SK-N-MC (cell line): ENCODE measurements around the gene EPHB3.

Source experiments
- DNase-seq: peaks from one replicate; pipeline ENCODE4 v3.0.0-alpha.2; 2011; ENCODE audit warnings: low read depth, low spot score
- H3K27ac ChIP-seq: fragments of 200-600 bp; sonication (generic); 2 replicates; pipeline ENCODE4 v1.5.1; 2016; ENCODE audit warnings: mixed run types
- H3K36me3 ChIP-seq: fragments of 200-600 bp; sonication (generic); 2 replicates; pipeline ENCODE4 v1.6.1; 2017; ENCODE audit warnings: antibody characterized with exemption, low read length, mixed read lengths; ENCODE audit not compliant: insufficient read depth
- H3K4me3 ChIP-seq: fragments of 200-600 bp; sonication (generic); 2 replicates; pipeline ENCODE4 v1.5.1; 2016
- H3K9ac ChIP-seq: fragments of 200-600 bp; sonication (generic); 2 replicates; pipeline ENCODE4 v1.8.0; 2017; ENCODE audit warnings: mixed run types, mixed read lengths; ENCODE audit not compliant: insufficient read length
- H3K9me3 ChIP-seq: fragments of 200-600 bp; sonication (generic); 2 replicates; pipeline ENCODE4 v1.6.1; 2017; ENCODE audit warnings: low read depth, mild to moderate bottlenecking, antibody characterized with exemption, low read length, moderate library complexity, mixed read lengths
- EZH2 ChIP-seq: fragments of 200-600 bp; sonication (generic); IDR thresholded peaks from one replicate; pipeline ENCODE4 v1.6.1; 2017; ENCODE audit warnings: antibody characterized with exemption
- FOXP2 ChIP-seq: optimal IDR thresholded peaks from 2 replicates; pipeline ENCODE3; 2011; ENCODE audit warnings: mild to moderate bottlenecking, moderate library complexity; ENCODE audit not compliant: insufficient read depth; ENCODE audit errors: extremely low read length, control extremely low read depth
- POLR2AphosphoS5 ChIP-seq: IDR thresholded peaks from 2 replicates; pipeline ENCODE4 v1.6.1; 2012; ENCODE audit warnings: mild to moderate bottlenecking, low read depth, low read length, borderline replicate concordance

Gene EPHB3

GRCh38 chr3:184551614-184552256 is 9.8 kb upstream of the EPHB3 start:
- Histone ChIP-seq H3K9ac (no peak overlapping the region), H3K9me3 (no peaks in the 10 kb centered on the region), H3K36me3 (no peaks in the 10 kb centered on the region), H3K4me3 (no peak overlapping the region), H3K27ac (no peak overlapping the region)
- TF ChIP-seq POLR2AphosphoS5 = no peak
- no peak for TF ChIP-seq EZH2
- TF ChIP-seq FOXP2 = no peak
- DNase-seq = no peak

DNA sequence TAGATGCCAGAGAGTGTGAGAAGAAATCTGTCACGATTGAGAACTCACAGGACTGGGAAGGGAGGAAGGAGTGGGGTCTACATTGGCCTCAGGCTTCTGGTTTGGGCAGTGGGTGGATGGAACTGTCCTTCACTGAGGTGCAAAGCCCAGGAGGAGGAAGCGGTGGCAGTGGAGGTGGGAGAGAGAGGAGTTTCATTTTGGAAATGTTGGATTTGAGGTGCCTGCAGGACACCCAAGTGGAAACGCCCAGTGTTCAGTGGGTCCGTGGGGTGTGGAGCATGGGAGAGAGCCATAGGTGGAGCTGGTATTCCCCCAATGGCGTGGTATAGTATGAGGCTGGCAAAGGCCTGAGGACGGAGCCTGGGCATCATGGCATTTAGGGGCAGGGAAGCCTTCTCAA is 9.3 kb upstream of the EPHB3 start:
- no peak overlapping the region for H3K9ac ChIP-seq
- H3K4me3 ChIP-seq = no peak overlapping the region
- no peaks in the 10 kb centered on the region for H3K36me3 ChIP-seq
- DNase-seq = no peak
- H3K9me3 ChIP-seq = no peaks in the 10 kb centered on the region
- H3K27ac ChIP-seq = no peak overlapping the region
- no peak for TF ChIP-seq EZH2
- TF ChIP-seq FOXP2 = no peak
- TF ChIP-seq POLR2AphosphoS5 = no peak

GRCh38 chr3:184552863-184553262 is 8.7 kb upstream of the EPHB3 start:
- no peaks in the 10 kb centered on the region for H3K36me3 ChIP-seq
- DNase-seq = no peak
- no peak for TF ChIP-seq FOXP2
- TF ChIP-seq POLR2AphosphoS5 = no peak
- no peak for TF ChIP-seq EZH2

DNA sequence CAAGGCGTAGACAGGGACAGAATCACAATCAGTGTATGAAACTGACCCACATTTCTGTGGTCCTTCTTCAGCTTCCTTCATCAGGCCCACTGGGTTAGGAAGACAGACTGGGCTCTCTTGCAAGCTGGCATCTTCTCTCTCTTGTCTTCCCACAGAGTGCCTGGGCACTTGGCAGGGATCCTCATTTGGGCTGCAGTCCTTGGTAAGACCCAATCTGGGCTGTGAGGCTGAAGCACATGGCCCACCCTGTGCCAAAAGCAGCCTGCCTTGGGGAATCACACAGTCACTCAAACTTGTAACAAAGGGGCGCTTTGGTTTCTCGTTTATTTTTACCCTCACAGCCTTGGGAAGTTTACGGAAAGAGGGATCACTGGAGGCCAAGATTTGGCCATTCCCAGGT is 8.2 kb upstream of the EPHB3 start:
- Histone ChIP-seq H3K36me3 (no peaks in the 10 kb centered on the region), H3K9me3 (no peaks in the 10 kb centered on the region), H3K27ac (no peak overlapping the region), H3K4me3 (no peak overlapping the region), H3K9ac (no peak overlapping the region)
- TF ChIP-seq EZH2 (no peak), POLR2AphosphoS5 (no peak), FOXP2 (no peak)
- DNase-seq = no peak

More at GRCh38 chr3:184552863-184553262, 8.7 kb upstream of the EPHB3 start:
- no peaks in the 10 kb centered on the region for H3K9me3 ChIP-seq
- no peak overlapping the region for H3K27ac ChIP-seq
- H3K9ac ChIP-seq = no peak overlapping the region
- no peak overlapping the region for H3K4me3 ChIP-seq

DNA sequence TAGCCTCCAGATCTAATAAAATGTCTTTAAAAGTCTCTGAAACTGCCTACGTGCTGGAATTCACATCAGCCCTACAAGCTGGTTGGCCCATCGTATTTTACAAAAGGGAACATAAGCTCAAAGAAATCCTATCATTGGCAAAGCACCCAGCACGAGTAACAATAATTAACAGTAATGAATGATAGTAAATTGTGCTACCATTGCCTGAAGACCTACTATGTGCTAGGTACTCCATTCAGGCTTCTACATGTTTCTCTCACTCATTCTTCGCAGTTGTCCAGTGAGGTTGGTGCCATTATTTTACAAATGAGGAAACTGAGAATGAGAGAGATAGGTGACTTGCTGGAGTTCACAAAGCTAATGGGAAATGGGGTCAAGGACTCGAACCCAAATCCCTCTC is 7.1 kb upstream of the EPHB3 start:
- no peak for TF ChIP-seq EZH2
- TF ChIP-seq POLR2AphosphoS5 = no peak
- no peak for TF ChIP-seq FOXP2
- Histone ChIP-seq H3K36me3 (no peaks in the 10 kb centered on the region), H3K9me3 (no peaks in the 10 kb centered on the region), H3K27ac (no peak overlapping the region), H3K9ac (no peak overlapping the region), H3K4me3 (no peak overlapping the region)
- DNase-seq = no peak

- H3K4me3 ChIP-seq = no peak overlapping the region
- no peaks in the 10 kb centered on the region for H3K9me3 ChIP-seq
- no peaks in the 10 kb centered on the region for H3K36me3 ChIP-seq
- H3K27ac ChIP-seq = no peak overlapping the region
- no peak overlapping the region for H3K9ac ChIP-seq
- TF ChIP-seq FOXP2 = no peak
- no peak for TF ChIP-seq POLR2AphosphoS5
- no peak for TF ChIP-seq EZH2
- no peak for DNase-seq
These were observed 4.8 kb upstream of the EPHB3 start for GRCh38 chr3:184556582-184557347.

GRCh38 chr3:184557348-184557950 is 4.1 kb upstream of the EPHB3 start:
- no peaks in the 10 kb centered on the region for H3K36me3 ChIP-seq
- no peak overlapping the region for H3K27ac ChIP-seq
- no peaks in the 10 kb centered on the region for H3K9me3 ChIP-seq
- H3K9ac ChIP-seq = no peak overlapping the region
- no peak overlapping the region for H3K4me3 ChIP-seq
- no peak for DNase-seq
- no peak for TF ChIP-seq FOXP2
- no peak for TF ChIP-seq EZH2
- TF ChIP-seq POLR2AphosphoS5 = no peak

GRCh38 chr3:184558726-184559125 is 2.9 kb upstream of the EPHB3 start:
- H3K36me3 ChIP-seq = peaks cover 9% of the 10 kb centered on the region
- H3K27ac ChIP-seq = no peak overlapping the region
- no peak for DNase-seq
- TF ChIP-seq POLR2AphosphoS5 (no peak), EZH2 (no peak), FOXP2 (no peak)
- no peak overlapping the region for H3K9ac ChIP-seq
- H3K4me3 ChIP-seq = no peak overlapping the region
- H3K9me3 ChIP-seq = no peaks in the 10 kb centered on the region

DNA sequence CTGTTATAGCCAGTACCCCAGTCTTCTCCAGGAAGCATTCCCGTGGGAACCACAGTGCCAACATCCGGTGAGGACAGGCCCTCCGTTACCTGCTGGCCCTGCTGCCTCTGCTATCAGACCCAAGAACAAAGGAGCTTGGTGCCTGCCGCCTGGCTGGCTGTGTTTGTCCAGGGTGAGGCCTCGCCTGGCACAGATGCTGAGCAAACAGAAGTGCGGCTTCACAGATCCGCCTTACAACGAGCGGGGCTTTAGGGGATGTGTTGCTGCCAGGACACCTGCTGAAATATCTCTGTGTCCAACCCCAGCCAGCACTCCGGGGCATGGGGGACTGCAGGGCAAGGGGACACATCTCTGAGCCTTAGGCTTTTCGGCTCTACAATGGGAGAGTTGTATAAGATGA is 2.2 kb upstream of the EPHB3 start:
- H3K4me3 ChIP-seq = no peak overlapping the region
- no peak overlapping the region for H3K9ac ChIP-seq
- DNase-seq = no peak
- H3K27ac ChIP-seq = no peak overlapping the region
- peaks cover 15% of the 10 kb centered on the region for H3K36me3 ChIP-seq
- no peaks in the 10 kb centered on the region for H3K9me3 ChIP-seq
- TF ChIP-seq FOXP2 (no peak), POLR2AphosphoS5 (no peak), EZH2 (no peak)
